ENCODE measurements around the gene ANKRD60. TPM values are rescaled to one million over a fixed set of nuclear protein-coding genes. Genes with fewer than 3 reads are reported as not detected.

The ANKRD60 gene
- polyA plus RNA-seq, 1 donor from 2014 or later = not detected

Other genes starting within 250 kb of the ANKRD60 start
- 6.0 TPM for gene RAB22A, start 81.1 kb upstream of the ANKRD60 start, polyA plus RNA-seq (ENCODE audit: insufficient read depth, low read depth, low replicate concordance)
- 93.3 TPM for gene VAPB, start 160.6 kb upstream of the ANKRD60 start, polyA plus RNA-seq (ENCODE audit: insufficient read depth, low read depth, low replicate concordance)

Measured in brain (organoid and tissue), 1 donor.